SU-DHL-6 (cell line): ENCODE measurements around the gene OR8D1.

ENCODE experiments used
- H2AFZ ChIP-seq: fragments of 200-600 bp; sonication (generic); 2 replicates; pipeline ENCODE4 v1.6.1; 2014; ENCODE audit warnings: low read depth, mild to moderate bottlenecking, moderate library complexity, mixed read lengths, antibody characterized with exemption, low read length; ENCODE audit not compliant: severe bottlenecking
- H3F3A ChIP-seq: fragments of 200-600 bp; shearing (Covaris generic); 2 replicates; pipeline ENCODE4 v1.6.0; 2016; ENCODE audit warnings: antibody characterized with exemption, mild to moderate bottlenecking; ENCODE audit not compliant: insufficient read depth
- H3K27ac ChIP-seq: fragments of 200-600 bp; sonication (generic); 2 replicates; pipeline ENCODE4 v1.5.1; 2016; ENCODE audit warnings: low read depth, mild to moderate bottlenecking, low read length, moderate library complexity, mixed read lengths
- H3K27me3 ChIP-seq: fragments of 200-600 bp; sonication (generic), shearing (Covaris generic); 2 replicates; pipeline ENCODE4 v1.6.0; 2014; ENCODE audit warnings: mild to moderate bottlenecking, low read length
- H3K36me3 ChIP-seq: fragments of 200-600 bp; sonication (generic); 2 replicates; pipeline ENCODE4 v1.6.1; 2014; ENCODE audit warnings: mild to moderate bottlenecking, low read length, mixed read lengths
- H3K4me2 ChIP-seq: fragments of 300-600, 200-600 bp; shearing (Covaris generic), sonication (generic); 2 replicates; pipeline ENCODE4 v1.6.0; 2014; ENCODE audit warnings: low read length, low read depth, mild to moderate bottlenecking; ENCODE audit not compliant: poor library complexity, severe bottlenecking
- H3K4me3 ChIP-seq: fragments of 200-600 bp; sonication (generic); 2 replicates; pipeline ENCODE4 v1.5.1; 2014; ENCODE audit warnings: antibody characterized with exemption, low read length, mild to moderate bottlenecking, mixed read lengths; ENCODE audit not compliant: insufficient read depth, poor library complexity, severe bottlenecking
- H3K79me2 ChIP-seq: fragments of 200-600 bp; sonication (generic); 2 replicates; pipeline ENCODE4 v1.6.1; 2014; ENCODE audit warnings: mild to moderate bottlenecking, low read length, moderate library complexity; ENCODE audit not compliant: insufficient read depth
- H3K9ac ChIP-seq: fragments of 200-600 bp; sonication (generic); 2 replicates; pipeline ENCODE4 v1.7.0; 2014; ENCODE audit warnings: mild to moderate bottlenecking, low read length
- H3K9me2 ChIP-seq: fragments of 200-600 bp; sonication (generic); replicated peaks from 2 replicates; pipeline ENCODE4 v1.6.1; 2014; ENCODE audit warnings: low read length; ENCODE audit not compliant: insufficient read depth
- H3K9me3 ChIP-seq: fragments of 200-600 bp; sonication (generic); 2 replicates; pipeline ENCODE4 v1.6.1; 2014; ENCODE audit warnings: low read length, mixed read lengths; ENCODE audit not compliant: insufficient read depth
- H4K20me1 ChIP-seq: fragments of 200-600 bp; sonication (generic); 2 replicates; pipeline ENCODE4 v1.6.1; 2014; ENCODE audit warnings: low read depth, mild to moderate bottlenecking, antibody characterized with exemption, low read length, moderate library complexity, mixed read lengths
- EZH2phosphoT487 ChIP-seq: fragments of 200-600 bp; sonication (generic), shearing (Covaris generic); conservative IDR thresholded peaks from 2 replicates; pipeline ENCODE4 v1.6.1; 2018; ENCODE audit warnings: mild to moderate bottlenecking, antibody characterized with exemption, low read length, moderate library complexity, mixed read lengths
- TF ChIP-seq, protein P1 (sequence below): fragments of 200-600 bp; sonication (generic); IDR thresholded peaks from one replicate; pipeline ENCODE4 v1.5.1; 2017; ENCODE audit warnings: antibody characterized with exemption, mild to moderate bottlenecking, low read length, moderate library complexity; ENCODE audit not compliant: insufficient read depth, poor library complexity, severe bottlenecking

OR8D1 gene

GRCh38 chr11:124297921-124298320 is 15.8 kb downstream of the OR8D1 start:
- H3K9me3 ChIP-seq = no peaks in the 10 kb centered on the region
- H3K9me2 ChIP-seq = no peaks in the 10 kb centered on the region
- TF ChIP-seq EZH2phosphoT487 = no peak
- TF ChIP-seq, protein P1, sequence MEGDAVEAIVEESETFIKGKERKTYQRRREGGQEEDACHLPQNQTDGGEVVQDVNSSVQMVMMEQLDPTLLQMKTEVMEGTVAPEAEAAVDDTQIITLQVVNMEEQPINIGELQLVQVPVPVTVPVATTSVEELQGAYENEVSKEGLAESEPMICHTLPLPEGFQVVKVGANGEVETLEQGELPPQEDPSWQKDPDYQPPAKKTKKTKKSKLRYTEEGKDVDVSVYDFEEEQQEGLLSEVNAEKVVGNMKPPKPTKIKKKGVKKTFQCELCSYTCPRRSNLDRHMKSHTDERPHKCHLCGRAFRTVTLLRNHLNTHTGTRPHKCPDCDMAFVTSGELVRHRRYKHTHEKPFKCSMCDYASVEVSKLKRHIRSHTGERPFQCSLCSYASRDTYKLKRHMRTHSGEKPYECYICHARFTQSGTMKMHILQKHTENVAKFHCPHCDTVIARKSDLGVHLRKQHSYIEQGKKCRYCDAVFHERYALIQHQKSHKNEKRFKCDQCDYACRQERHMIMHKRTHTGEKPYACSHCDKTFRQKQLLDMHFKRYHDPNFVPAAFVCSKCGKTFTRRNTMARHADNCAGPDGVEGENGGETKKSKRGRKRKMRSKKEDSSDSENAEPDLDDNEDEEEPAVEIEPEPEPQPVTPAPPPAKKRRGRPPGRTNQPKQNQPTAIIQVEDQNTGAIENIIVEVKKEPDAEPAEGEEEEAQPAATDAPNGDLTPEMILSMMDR = no peak
- H3K4me3 ChIP-seq = no peak overlapping the region
- no peak overlapping the region for H3K27ac ChIP-seq
- no peaks in the 10 kb centered on the region for H3K36me3 ChIP-seq
- no peaks in the 10 kb centered on the region for H3F3A ChIP-seq
- no peak overlapping the region for H3K9ac ChIP-seq
- H3K79me2 ChIP-seq = no peaks in the 10 kb centered on the region
- H4K20me1 ChIP-seq = no peaks in the 10 kb centered on the region
- H2AFZ ChIP-seq = no peak overlapping the region
- H3K27me3 ChIP-seq = no peaks in the 10 kb centered on the region
- H3K4me2 ChIP-seq = no peak overlapping the region

DNA sequence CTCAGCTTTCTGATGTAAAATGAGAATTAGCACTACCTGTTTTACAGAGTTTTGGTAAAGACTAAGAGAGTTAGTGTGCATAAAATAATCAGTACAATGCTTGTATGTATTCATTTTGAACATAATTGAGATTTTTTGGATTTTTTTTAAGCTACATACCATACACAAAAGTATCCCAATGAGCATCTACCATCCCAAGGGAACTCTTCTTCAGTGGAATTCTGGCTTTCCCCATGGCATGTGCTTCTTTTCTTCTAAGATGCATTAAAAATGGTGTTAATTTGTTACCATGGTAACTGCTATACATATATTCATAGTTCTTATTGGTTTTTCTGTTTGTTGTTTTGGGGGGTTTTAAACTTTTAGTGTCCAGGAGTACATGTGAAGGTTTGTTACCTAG is 17.7 kb downstream of the OR8D1 start:
- Histone ChIP-seq H3K27ac (no peak overlapping the region), H3K36me3 (no peaks in the 10 kb centered on the region), H3K9ac (no peak overlapping the region), H3K27me3 (no peaks in the 10 kb centered on the region), H3K4me2 (no peak overlapping the region), H3K9me3 (no peaks in the 10 kb centered on the region), H3K9me2 (no peaks in the 10 kb centered on the region), H2AFZ (no peak overlapping the region), H3K4me3 (no peak overlapping the region), H3K79me2 (no peaks in the 10 kb centered on the region), H3F3A (no peaks in the 10 kb centered on the region), H4K20me1 (no peaks in the 10 kb centered on the region)
- no peak for TF ChIP-seq EZH2phosphoT487
- TF ChIP-seq, protein P1 = no peak

DNA sequence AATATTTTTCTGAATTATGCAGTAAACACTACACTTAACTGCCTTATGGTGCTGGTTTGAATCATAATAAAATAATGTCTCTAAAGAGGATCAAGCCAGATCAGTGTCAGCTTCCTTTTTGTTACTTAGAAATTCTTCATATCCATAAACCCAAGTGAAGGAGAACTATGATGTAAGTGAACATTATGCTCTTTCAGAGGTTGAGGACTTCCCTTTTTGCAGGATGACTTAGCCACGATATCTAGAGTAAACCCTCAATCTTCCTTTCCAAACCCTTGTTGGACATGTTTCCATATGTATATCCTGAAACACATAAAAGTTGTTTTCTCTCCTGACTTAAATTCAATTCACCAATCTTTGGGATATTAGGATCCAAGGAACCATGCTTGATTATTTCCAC is 19.1 kb downstream of the OR8D1 start:
- Histone ChIP-seq H3K4me2 (no peak overlapping the region), H3K79me2 (no peaks in the 10 kb centered on the region), H4K20me1 (no peaks in the 10 kb centered on the region), H3K4me3 (no peak overlapping the region), H3K9ac (no peak overlapping the region), H3K9me2 (no peaks in the 10 kb centered on the region), H3K27me3 (no peaks in the 10 kb centered on the region), H2AFZ (no peak overlapping the region), H3F3A (no peaks in the 10 kb centered on the region), H3K9me3 (no peaks in the 10 kb centered on the region), H3K27ac (no peak overlapping the region), H3K36me3 (no peaks in the 10 kb centered on the region)
- TF ChIP-seq EZH2phosphoT487 = no peak
- TF ChIP-seq, protein P1 = no peak
